ENCODE data around the gene MRTFB. TPM values are rescaled to one million over a fixed set of nuclear protein-coding genes. Genes with fewer than 3 reads are reported as not detected.

Gene MRTFB
- total RNA-seq, 1 experiment from 2014 or later: 90.5 TPM

DNA sequence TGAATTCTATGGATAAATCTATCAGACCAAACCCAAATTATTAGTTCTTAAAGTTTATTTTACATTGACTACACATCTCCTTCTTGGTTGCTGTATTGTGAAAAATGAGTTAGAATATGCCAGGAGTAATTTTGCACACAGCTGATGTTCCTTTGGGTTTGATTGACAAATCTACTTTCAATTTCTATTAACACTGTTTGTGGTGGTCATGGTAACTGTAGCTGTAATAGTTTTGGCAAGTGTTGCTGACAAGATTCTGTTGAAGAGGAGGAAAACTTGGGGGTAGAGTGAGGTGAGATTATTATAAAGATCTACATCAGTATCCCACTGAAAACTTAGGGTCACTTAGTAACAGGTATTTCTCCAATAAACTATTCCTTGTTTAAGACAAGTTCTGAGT, 30.3 kb downstream of the MRTFB start:
- POLR2A ChIA-PET: interaction anchor here (0.6 to 1.0 kb wide), 4 partner anchors 39 to 168 kb away, joined by 3 to 5 read pairs (median 5); no protein-coding TSS in a partner anchor
- in situ Hi-C loops (cut with HindIII; ENCODE audit: low pct_unique_long_range_greater_than_20kb, low sequenced_read_pairs) (no loop called here), intact Hi-C loops (cut with micrococcal nuclease; ENCODE audit: unreplicated experiment) (no loop called here)
- BruUV-seq (replicated peaks): no TSS peak
- H3K9me3 ChIP-seq (ENCODE audit: control insufficient read depth, insufficient read depth, low read depth, low read length): no peaks in the 10 kb centered on the region
- no peaks in the 10 kb centered on the region for H3K36me3 ChIP-seq (ENCODE audit: control insufficient read depth, insufficient read depth, low read length)
- no peak for TF ChIP-seq TCF7L2 (IDR thresholded peaks at IDR 0.05; ENCODE audit: low read depth, low read length)
- TF ChIP-seq SIN3A (IDR thresholded peaks at IDR 0.05; ENCODE audit: borderline replicate concordance, insufficient read depth, low read depth, low read length): no peak
- no peak for TF ChIP-seq POLR2AphosphoS5 (IDR thresholded peaks at IDR 0.05; ENCODE audit: low read depth, low read length)
- no peak for TF ChIP-seq REST (IDR thresholded peaks at IDR 0.05; ENCODE audit: insufficient read depth in 1 of 2, low read depth in 2 of 2, low read length in 1 of 2)
- TF ChIP-seq, protein P1, sequence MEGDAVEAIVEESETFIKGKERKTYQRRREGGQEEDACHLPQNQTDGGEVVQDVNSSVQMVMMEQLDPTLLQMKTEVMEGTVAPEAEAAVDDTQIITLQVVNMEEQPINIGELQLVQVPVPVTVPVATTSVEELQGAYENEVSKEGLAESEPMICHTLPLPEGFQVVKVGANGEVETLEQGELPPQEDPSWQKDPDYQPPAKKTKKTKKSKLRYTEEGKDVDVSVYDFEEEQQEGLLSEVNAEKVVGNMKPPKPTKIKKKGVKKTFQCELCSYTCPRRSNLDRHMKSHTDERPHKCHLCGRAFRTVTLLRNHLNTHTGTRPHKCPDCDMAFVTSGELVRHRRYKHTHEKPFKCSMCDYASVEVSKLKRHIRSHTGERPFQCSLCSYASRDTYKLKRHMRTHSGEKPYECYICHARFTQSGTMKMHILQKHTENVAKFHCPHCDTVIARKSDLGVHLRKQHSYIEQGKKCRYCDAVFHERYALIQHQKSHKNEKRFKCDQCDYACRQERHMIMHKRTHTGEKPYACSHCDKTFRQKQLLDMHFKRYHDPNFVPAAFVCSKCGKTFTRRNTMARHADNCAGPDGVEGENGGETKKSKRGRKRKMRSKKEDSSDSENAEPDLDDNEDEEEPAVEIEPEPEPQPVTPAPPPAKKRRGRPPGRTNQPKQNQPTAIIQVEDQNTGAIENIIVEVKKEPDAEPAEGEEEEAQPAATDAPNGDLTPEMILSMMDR (IDR thresholded peaks at IDR 0.05): no peak
- no peak overlapping the region for H3K4me3 ChIP-seq (ENCODE audit: low read depth in 2 of 2, low read length in 2 of 2)
- no peak overlapping the region for H3K27ac ChIP-seq (ENCODE audit: low read length)
- H3K27me3 ChIP-seq (ENCODE audit: control insufficient read depth, insufficient read depth, low read length): no peaks in the 10 kb centered on the region
- DNase-seq (ENCODE audit: low read depth, low spot score): no peak
- ATAC-seq: no peak
- CTCF ChIA-PET: no interaction called here
- peaks cover 18% of the 10 kb centered on the region for H3K4me1 ChIP-seq (ENCODE audit: control insufficient read depth, insufficient read depth, low read length)

- DNase-seq (ENCODE audit: low read depth, low spot score) (no peak), ATAC-seq (no peak)
- CTCF ChIA-PET: no interaction called here
- Histone ChIP-seq H3K27me3 (ENCODE audit: control insufficient read depth, insufficient read depth, low read length) (no peaks in the 10 kb centered on the region), H3K4me1 (ENCODE audit: control insufficient read depth, insufficient read depth, low read length) (peaks cover 6% of the 10 kb centered on the region; the same call in 1 of the 2 replicates), H3K27ac (ENCODE audit: low read length) (no peak overlapping the region), H3K4me3 (ENCODE audit: low read depth in 2 of 2, low read length in 2 of 2) (no peak overlapping the region), H3K9me3 (ENCODE audit: control insufficient read depth, insufficient read depth, low read depth, low read length) (no peaks in the 10 kb centered on the region), H3K36me3 (ENCODE audit: control insufficient read depth, insufficient read depth, low read length) (no peaks in the 10 kb centered on the region)
- in situ Hi-C loops (cut with HindIII; ENCODE audit: low pct_unique_long_range_greater_than_20kb, low sequenced_read_pairs) (no loop called here), intact Hi-C loops (cut with micrococcal nuclease; ENCODE audit: unreplicated experiment) (no loop called here)
- TF ChIP-seq REST (IDR thresholded peaks at IDR 0.05; ENCODE audit: insufficient read depth in 1 of 2, low read depth in 2 of 2, low read length in 1 of 2) (no peak), POLR2AphosphoS5 (IDR thresholded peaks at IDR 0.05; ENCODE audit: low read depth, low read length) (no peak), TCF7L2 (IDR thresholded peaks at IDR 0.05; ENCODE audit: low read depth, low read length) (no peak), SIN3A (IDR thresholded peaks at IDR 0.05; ENCODE audit: borderline replicate concordance, insufficient read depth, low read depth, low read length) (no peak)
- TF ChIP-seq, protein P1 (IDR thresholded peaks at IDR 0.05): no peak
- BruUV-seq (replicated peaks): no TSS peak
- POLR2A ChIA-PET: interaction anchor here (0.7 kb wide), 1 partner anchor 143 kb away, joined by 4 read pairs; no protein-coding TSS in a partner anchor
Measured at GRCh38 chr16:14102925-14103720, 32.0 kb downstream of the MRTFB start.
